ENCODE data around the gene MAGEB16.

The MAGEB16 gene

GRCh38 chrX:35819241-35819640 lies 21.1 kb downstream of the MAGEB16 start:
- no peak overlapping the region for H3K27ac ChIP-seq (ENCODE audit: low read depth, low read length)
- no peaks in the 10 kb centered on the region for H3K9me3 ChIP-seq (ENCODE audit: control insufficient read depth, insufficient read depth, low read length)
- no peaks in the 10 kb centered on the region for H3F3A ChIP-seq (ENCODE audit: control insufficient read depth, insufficient read depth)
- no peaks in the 10 kb centered on the region for H3K79me2 ChIP-seq (ENCODE audit: control insufficient read depth, low read length)
- no peaks in the 10 kb centered on the region for H4K20me1 ChIP-seq (ENCODE audit: control insufficient read depth, insufficient read depth, low read depth, low read length)
- no peaks in the 10 kb centered on the region for H3K36me3 ChIP-seq (ENCODE audit: control insufficient read depth, low read length)
- H3K4me3 ChIP-seq (ENCODE audit: low read length): no peak overlapping the region
- H3K27me3 ChIP-seq (ENCODE audit: control insufficient read depth, low read length): no peaks in the 10 kb centered on the region
- TF ChIP-seq CTCF (IDR thresholded peaks at IDR 0.05; ENCODE audit: low read depth, low read length, poor library complexity, severe bottlenecking) (no peak), EZH2phosphoT487 (IDR thresholded peaks at IDR 0.05; ENCODE audit: borderline replicate concordance, low read length) (no peak)
- no peak overlapping the region for H3K4me2 ChIP-seq (ENCODE audit: low read length)
- no peaks in the 10 kb centered on the region for H3K9me2 ChIP-seq (replicated peaks; ENCODE audit: control insufficient read depth, low read length)
- no peaks in the 10 kb centered on the region for H3K4me1 ChIP-seq (ENCODE audit: control insufficient read depth, low read length)

DNA sequence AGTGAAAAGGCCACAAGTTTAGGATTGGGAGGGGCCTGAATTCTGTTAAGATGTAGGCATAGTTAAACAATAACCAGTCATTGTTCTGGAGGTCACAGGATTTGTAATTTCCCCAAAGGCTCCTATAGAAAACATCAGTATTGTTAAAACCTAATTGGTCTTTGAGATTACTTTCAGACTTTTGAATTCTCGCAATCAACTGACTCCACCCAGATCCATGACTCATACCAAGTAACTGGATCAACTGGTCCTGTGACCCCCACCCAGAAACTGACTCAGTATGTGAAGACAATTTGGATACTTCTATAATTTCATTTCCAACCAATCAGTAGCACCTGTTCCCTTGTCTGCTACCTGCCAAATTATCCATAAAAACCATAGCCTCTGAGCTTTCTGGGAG lies 28.4 kb downstream of the MAGEB16 start:
- H3F3A ChIP-seq (ENCODE audit: control insufficient read depth, insufficient read depth): no peaks in the 10 kb centered on the region
- H3K27ac ChIP-seq (ENCODE audit: low read depth, low read length): no peak overlapping the region
- H3K4me3 ChIP-seq (ENCODE audit: low read length): no peak overlapping the region
- H3K9me3 ChIP-seq (ENCODE audit: control insufficient read depth, insufficient read depth, low read length): no peaks in the 10 kb centered on the region
- no peaks in the 10 kb centered on the region for H3K27me3 ChIP-seq (ENCODE audit: control insufficient read depth, low read length)
- no peak for TF ChIP-seq CTCF (IDR thresholded peaks at IDR 0.05; ENCODE audit: low read depth, low read length, poor library complexity, severe bottlenecking)
- no peak for TF ChIP-seq EZH2phosphoT487 (IDR thresholded peaks at IDR 0.05; ENCODE audit: borderline replicate concordance, low read length)
- H3K79me2 ChIP-seq (ENCODE audit: control insufficient read depth, low read length): no peaks in the 10 kb centered on the region
- H3K36me3 ChIP-seq (ENCODE audit: control insufficient read depth, low read length): no peaks in the 10 kb centered on the region
- H3K4me2 ChIP-seq (ENCODE audit: low read length): no peak overlapping the region
- H3K9me2 ChIP-seq (replicated peaks; ENCODE audit: control insufficient read depth, low read length): no peaks in the 10 kb centered on the region
- no peaks in the 10 kb centered on the region for H4K20me1 ChIP-seq (ENCODE audit: control insufficient read depth, insufficient read depth, low read depth, low read length)
- H3K4me1 ChIP-seq (ENCODE audit: control insufficient read depth, low read length): no peaks in the 10 kb centered on the region

DNA sequence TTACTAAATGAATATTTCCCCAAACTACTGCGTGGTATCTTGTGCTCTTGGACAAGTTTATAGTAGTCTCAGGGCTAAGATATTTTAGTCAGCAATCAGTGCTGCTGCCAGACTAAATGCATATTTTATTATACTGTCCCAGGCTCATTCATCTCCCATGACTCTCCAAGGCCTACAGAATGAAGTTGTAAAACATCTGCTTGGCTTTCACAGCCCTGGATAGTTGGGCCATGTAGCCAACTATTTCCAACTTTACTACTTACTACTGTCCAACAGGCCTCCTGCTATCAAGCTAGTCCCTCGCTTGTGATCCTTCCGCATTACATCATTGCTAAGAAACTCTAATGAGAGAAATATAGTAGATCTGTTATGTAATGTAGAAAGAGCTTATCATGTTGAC lies 31.4 kb downstream of the MAGEB16 start:
- Histone ChIP-seq H3K27me3 (ENCODE audit: control insufficient read depth, low read length) (no peaks in the 10 kb centered on the region), H3K36me3 (ENCODE audit: control insufficient read depth, low read length) (no peaks in the 10 kb centered on the region), H3F3A (ENCODE audit: control insufficient read depth, insufficient read depth) (no peaks in the 10 kb centered on the region), H3K9me2 (replicated peaks; ENCODE audit: control insufficient read depth, low read length) (no peaks in the 10 kb centered on the region), H3K4me1 (ENCODE audit: control insufficient read depth, low read length) (no peaks in the 10 kb centered on the region), H3K4me3 (ENCODE audit: low read length) (no peak overlapping the region), H3K9me3 (ENCODE audit: control insufficient read depth, insufficient read depth, low read length) (no peaks in the 10 kb centered on the region), H3K79me2 (ENCODE audit: control insufficient read depth, low read length) (no peaks in the 10 kb centered on the region), H3K4me2 (ENCODE audit: low read length) (no peak overlapping the region), H4K20me1 (ENCODE audit: control insufficient read depth, insufficient read depth, low read depth, low read length) (no peaks in the 10 kb centered on the region), H3K27ac (ENCODE audit: low read depth, low read length) (no peak overlapping the region)
- no peak for TF ChIP-seq EZH2phosphoT487 (IDR thresholded peaks at IDR 0.05; ENCODE audit: borderline replicate concordance, low read length)
- no peak for TF ChIP-seq CTCF (IDR thresholded peaks at IDR 0.05; ENCODE audit: low read depth, low read length, poor library complexity, severe bottlenecking)

GRCh38 chrX:35841872-35842271 lies 43.7 kb downstream of the MAGEB16 start:
- H3K9me3 ChIP-seq (ENCODE audit: control insufficient read depth, insufficient read depth, low read length): no peaks in the 10 kb centered on the region
- no peaks in the 10 kb centered on the region for H4K20me1 ChIP-seq (ENCODE audit: control insufficient read depth, insufficient read depth, low read depth, low read length)
- no peak overlapping the region for H3K27ac ChIP-seq (ENCODE audit: low read depth, low read length)
- no peaks in the 10 kb centered on the region for H3K36me3 ChIP-seq (ENCODE audit: control insufficient read depth, low read length)
- no peaks in the 10 kb centered on the region for H3K27me3 ChIP-seq (ENCODE audit: control insufficient read depth, low read length)
- H3K4me1 ChIP-seq (ENCODE audit: control insufficient read depth, low read length): no peaks in the 10 kb centered on the region
- no peaks in the 10 kb centered on the region for H3K9me2 ChIP-seq (replicated peaks; ENCODE audit: control insufficient read depth, low read length)
- H3K4me3 ChIP-seq (ENCODE audit: low read length): no peak overlapping the region
- TF ChIP-seq CTCF (IDR thresholded peaks at IDR 0.05; ENCODE audit: low read depth, low read length, poor library complexity, severe bottlenecking) (no peak), EZH2phosphoT487 (IDR thresholded peaks at IDR 0.05; ENCODE audit: borderline replicate concordance, low read length) (no peak)
- H3K79me2 ChIP-seq (ENCODE audit: control insufficient read depth, low read length): no peaks in the 10 kb centered on the region
- no peaks in the 10 kb centered on the region for H3F3A ChIP-seq (ENCODE audit: control insufficient read depth, insufficient read depth)
- H3K4me2 ChIP-seq (ENCODE audit: low read length): no peak overlapping the region
